GM18907 (cell line): ENCODE data around the gene S100A10.

Experiments
- ATAC-seq: cut with Tn5 transposase; IDR thresholded peaks from one replicate; pipeline ENCODE4 v1.9.1; 2021; ENCODE audit warnings: mild to moderate bottlenecking, moderate library complexity; ENCODE audit not compliant: unreplicated experiment

Gene S100A10

DNA sequence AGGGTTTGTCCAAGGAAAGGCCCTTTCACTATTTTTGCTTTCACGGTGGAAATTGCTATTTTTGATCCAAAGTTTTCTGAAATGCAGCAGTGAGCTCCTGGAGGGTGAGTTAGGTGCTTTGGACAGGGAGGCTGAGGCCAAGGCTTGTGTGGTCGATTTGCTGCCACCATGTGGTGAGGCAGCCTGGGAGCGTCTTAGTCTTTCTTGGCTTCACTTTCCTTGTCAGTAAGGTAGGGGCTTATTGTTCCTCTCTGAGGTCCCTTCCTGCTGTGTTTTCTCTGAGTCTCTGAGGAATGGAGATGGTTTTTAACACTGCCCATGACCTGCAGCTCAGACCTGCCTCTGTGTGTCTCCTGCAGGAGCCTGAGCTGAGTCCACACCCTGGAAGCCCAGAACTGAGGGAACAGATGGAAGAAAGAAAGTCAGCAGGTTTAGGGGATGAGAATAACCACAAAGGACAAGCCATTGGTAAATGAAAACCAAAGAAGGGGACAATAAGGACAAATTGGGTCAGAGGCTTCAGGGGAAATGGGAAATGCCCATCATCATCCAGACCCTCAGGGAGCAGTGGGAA is 20.1 kb upstream of the S100A10 start:
- ATAC-seq = no peak

DNA sequence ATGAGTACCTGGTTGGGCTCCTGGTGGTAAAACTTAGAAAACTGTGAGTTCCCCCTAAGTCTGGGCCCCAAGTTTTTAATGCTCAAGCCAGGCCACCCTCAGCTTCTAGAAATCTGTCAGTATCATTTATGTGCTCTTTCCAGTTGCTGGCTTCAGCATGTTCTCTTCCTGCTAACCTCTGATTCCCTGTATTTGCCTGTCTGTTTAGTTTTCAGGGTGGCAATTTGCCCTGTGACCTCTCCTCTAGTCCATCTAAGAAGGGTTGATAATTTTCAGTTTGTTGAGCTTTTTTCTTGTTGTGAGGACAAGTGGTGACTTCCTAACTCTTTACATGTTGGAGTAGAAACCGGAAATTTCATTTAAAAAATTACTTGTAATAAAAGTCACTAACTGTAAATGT is 16.0 kb upstream of the S100A10 start:
- ATAC-seq = no peak

DNA sequence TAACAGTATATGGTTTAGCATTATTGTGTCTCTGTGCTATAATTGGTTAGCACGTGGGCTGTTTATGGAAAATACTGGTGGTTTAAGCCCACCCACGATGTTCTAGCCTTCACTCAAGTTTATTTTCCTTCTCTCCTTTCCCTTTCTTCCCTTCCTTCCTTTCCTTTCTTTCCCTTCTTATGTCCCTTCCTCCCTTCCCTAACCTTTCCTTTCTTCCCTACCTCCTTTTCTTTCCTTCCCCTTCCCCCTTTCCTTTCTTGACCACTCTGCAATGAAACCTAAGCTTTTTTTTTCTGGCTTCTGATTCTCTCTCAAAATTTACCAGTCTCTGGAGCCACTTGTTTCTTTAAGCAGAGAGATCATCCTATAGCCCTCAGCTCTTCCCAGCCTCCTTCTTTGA is 13.4 kb upstream of the S100A10 start:
- ATAC-seq = no peak

DNA sequence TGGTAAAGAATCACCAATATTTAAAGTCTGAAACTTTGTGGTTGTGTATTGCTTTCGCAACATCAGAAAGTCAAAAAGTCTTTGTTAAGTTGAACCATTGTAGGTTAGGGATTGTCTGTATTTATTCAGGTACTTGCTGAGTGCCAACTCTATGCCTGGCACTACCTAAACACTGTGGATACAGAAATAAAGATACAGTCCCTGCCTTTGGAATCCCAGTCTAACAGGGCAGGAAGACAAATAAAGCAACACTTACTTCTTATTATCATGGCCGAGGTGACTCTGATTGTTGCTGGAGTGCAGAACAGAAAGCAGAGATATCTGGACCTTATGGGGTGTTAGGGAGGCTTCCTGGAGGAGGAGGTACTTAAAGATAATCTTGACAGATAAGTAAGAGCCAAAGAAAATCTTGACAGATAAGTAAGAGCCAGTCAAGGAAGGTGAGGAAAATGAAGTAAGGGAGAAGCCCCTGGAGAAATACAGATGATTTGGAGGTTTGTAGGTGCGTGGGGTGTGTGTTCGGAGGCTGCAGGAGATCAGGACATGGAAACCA is 11.8 kb upstream of the S100A10 start:
- ATAC-seq = no peak

DNA sequence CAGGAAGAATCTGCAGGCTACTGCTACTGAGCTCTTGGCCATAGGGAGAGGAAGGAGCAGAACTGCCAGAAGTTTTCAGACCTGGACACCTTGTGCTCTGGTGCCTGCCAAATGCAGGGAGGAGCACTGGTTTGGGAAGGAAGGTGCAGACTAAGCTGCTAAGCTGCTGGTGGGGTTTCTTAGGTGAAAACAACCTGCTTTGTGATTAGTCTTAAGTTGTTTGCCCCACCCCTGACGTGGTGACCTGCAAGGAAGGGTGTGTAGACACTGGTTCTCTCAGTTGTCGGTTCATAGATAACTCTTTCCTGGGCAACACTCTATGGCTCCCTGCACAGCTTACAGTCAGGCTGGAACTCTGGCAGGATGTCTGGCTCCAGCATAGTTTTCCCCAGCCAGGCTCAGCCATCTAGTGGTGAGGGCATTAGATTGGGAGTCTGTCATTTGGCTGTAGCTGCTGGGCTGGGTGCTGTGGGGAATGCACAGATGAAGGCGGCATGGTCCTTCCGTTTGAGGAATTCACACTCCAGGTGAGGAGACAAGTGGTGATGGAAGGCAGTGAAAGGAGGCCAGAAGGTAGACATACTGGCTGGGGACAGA is 10.3 kb upstream of the S100A10 start:
- ATAC-seq = no peak

DNA sequence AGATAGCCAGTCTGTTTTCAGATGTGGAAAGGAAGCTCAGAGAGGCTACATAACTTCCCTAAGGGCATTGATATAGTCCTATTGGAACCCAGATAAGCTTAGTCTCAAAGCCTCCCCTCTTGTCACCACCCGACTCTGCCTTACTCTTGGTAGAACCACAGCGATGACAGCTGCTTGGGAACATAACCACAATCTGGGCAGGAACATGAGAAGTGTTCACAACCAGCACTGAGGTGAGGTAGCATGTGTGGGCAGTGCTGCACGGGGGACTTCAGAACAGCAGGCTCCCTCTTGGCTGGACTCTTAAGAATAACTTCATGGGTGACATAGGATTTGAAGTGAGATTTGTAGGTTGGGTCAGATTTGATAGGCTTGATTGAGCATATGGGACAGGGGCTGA is 9.3 kb upstream of the S100A10 start:
- ATAC-seq = no peak

DNA sequence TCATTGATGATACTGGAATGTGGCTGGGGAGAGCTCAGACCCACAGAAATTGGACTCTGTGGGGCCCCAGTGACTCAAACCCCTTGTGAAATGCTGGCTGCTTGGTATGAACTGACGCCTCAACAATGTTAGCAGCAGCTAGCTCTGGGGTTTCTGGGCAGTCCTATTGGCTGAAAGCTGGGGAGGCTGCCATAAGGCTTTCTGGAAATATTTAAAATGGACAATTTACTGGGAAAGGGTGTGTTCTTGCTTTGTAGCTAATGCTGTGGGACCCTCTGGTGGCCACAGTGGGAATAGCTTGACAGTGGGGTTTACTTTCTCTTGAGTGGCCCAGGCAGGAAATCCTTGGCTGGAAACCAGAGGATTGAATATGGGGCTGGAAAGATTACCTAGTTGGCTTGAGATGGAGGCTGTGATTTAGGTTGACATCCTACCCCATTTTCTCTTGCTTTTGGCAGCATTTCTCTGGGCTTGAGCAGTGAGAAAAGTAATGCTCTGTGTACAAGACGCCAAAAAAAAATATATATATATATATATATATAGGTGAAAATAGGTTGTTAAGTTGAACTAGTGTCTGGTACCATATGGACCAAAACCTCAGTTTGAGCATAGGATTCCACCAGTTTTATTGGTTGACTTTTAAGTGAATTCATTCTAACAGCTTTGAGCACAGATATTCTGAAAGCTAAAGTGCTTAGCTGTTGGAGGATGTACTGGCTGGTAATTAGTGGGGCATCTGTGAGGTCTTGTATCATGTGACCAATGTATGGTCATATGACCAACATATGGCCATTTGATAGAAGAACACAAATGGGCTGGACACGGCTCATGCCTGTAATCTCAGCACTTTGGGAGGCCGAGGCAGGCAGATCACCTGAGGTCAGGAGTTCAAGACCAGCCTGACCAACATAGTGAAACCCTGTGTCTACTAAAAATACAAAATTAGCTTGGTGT is 8.2 kb upstream of the S100A10 start:
- ATAC-seq = peak; percentile 45

DNA sequence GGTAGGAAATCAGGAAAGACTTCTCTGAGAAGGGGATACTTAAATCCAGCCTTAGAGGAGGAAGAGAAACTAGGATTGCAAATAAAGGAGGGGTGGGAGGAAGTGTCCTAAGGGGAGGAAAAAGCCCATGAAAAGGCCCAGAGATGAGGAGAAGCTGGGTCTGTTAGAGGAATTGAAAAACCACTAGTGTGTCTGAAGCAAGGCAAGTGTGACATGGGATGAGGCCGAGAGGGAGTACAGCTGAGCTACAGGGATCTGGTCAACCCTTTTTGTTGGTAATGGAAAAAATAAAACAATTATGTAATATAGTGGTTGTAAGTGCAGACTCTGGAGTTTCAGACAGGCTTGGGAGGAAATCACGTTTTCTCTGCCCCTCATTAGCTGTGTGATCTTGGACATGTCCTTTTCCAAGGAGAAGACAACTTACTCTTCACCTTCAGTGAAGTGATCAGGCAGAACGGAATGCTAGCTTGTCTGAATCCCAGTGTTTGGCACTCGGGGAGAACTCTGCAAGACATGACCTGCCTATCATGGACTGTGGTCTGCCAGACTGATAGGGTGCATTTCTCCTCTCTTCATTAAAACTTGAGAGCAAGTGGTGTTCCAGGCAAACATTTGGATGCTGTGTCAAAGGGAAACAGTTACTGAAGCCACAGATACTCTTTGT is 7.4 kb upstream of the S100A10 start:
- no peak for ATAC-seq

DNA sequence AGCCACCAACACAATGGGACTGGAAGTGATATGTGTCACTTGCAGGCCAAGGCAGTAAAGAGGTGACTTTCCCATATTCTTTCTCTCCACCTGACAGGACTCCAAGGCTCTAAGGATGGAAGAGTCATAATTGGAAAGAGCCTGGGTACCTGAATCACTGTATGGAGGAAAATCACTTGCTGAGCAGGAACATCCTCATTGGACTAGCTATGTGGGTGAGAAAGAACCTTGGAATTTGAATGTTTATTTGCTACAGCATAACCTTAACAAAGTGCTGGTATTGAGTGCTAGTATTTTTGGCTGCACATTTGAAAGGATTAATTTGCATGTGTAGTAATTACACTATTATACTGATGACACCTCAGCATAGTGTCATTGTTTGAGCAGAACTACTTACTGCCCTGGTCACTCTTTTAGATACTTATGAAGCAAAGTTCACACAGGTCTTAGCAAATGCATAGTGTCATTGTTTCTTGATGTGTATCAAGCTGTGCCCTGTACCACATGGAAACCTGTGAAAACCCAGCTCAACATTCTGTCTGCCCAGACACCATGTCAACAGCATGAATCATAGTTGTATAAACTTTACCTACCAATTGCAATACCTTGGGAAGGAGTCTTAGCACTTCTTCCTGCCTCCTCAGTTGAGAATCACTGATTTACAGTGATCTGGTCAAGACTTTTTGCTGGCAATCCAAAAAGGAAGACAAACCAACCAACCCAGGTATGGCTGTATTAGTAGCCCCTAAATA is 5.1 kb upstream of the S100A10 start:
- ATAC-seq = no peak

DNA sequence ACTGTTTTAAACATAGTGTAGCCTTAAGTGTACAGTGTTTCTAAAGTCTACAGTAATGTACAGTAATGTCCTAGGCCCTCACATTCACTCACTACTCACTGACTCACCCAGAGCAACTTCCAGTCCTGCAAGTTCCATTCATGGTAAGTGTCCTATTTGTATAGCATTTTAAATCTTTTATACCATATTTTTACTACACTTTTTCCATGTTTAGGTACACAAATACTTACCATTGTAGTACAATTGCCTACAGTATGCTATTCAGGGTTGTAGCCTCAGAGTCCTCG is 3.6 kb upstream of the S100A10 start:
- no peak for ATAC-seq

DNA sequence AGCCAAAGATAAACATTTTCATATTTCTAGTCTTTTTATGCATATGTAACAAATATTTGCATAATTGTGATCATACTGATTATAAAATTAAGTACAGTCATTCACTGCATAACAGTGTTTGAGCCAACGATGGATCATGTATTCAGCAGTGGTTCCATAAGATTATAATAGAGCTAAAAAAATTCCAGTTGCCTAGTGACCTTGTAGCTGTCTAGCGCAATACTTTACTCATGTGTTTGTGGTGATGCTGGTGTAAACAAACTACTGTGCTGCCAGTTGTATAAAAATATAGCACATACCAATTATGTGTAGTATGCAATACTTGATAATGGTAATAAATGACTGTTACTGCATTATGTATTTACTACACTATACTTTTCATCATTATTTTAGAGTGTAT is 2.1 kb upstream of the S100A10 start:
- ATAC-seq = no peak

DNA sequence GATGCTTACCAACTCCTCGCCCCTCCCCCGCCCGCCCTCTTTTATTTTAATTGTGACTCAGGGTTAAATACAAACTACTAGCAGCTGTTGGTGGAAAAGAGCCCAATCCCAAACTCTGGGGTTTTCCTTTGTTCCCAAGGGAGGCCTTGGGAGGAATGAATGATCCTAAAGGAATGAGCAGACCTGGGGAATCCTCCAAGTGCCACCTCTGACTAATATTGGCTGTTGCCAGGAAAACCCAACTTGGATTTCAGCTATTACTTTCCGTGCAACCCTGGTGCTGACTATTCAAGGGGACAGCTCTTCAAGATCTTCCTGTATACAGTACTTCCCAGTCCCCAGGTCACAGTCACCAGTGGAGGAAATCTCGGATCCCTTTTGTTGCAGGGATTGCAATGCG is 1.3 kb upstream of the S100A10 start:
- no peak for ATAC-seq

DNA sequence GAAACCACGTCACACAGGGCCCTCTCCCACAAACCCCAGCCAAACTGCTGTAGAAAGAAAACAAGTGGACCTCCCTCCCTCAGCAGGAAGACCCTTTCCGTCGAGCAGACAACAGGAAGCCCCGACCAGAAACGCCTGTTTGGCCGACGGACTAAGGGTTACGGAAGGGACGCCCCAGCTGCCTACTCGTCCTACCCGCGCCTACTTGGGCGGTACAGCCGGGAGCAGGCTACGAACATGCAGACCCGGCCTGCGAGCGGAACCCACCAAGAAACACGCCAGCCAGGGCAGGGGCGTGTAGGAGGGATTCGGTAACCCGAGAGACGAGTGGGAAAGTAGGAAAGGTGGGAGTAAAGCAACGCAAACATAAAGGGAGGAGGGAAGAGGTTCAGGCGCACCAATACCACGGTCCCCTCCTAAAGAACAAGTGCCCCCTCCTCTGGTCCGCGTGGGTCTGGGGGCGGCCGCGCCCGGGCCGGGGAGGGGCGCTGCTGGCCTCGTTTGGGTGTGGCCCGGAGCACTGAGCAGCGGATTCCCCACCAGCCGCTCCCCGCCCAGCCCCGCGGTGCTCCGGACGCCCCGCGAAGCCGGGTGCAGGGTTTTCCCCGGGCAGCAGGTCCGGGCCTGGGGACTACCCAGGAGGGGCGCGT is 450 bp downstream of the S100A10 start:
- no peak for ATAC-seq

DNA sequence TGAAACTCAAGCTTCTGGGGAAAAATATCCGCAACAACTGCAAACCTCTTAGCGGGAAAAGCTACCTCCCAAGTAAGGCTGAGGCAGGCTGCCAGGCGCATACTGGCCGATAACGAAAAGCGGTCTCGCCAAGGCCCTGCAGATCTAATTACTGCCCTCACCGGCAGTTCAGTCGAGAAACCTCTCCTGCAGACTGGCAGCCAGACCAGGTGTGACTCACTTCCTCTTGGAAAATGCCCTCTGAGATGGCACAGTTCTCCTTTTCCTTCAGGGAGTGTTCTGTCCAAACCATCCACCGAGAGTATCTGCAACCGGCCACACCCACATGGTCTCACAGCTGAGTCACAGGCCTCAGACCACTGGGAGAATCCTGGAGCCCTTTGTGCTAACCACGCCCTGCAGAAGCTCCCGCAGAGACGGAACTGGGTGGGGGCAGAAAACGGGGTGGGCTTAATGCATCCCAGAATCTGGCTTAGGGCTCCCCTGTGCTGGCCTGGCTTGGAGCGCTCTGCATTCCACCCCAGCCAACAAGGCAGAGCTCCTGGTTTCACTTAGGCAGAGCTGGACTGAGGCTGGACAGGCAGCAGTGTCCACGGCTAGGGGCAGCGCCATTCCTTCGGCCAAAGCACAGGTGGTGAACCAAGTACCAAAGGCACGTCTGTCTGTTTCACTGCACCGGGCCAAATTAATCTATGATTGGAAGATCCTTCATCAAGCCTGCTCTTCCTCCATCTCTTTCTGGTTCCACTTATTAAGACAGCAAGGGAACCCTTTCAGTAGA is 1.2 kb downstream of the S100A10 start:
- ATAC-seq = no peak

DNA sequence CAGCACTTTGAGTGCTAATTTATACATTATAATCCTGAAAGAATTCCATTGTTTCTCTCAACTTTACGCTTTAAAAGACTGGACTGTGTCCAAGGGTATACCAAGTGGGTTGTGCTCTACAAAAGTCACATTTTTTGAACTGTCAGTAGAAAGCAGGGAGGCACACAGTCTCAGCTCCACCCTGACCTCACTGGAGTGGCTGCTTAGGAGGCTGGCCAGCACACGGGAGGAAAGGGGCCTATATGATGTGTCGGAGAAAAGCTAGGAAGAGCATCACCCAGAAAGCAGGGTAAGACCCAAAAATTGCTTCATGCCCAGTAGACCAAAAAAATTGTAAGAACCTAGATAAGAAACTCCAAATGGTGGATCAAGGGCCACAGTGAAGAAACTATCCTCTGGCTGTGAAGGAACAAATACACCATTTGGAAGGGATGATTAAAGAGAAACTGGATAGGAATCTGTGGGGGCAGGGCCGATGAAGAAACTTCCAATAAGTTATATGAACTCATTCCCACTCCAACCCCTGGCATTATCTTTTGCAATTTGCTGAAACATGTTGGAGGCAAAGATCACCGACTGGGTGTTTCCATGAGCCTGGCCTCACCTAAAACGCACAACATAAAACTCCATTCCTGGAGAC is 1.9 kb downstream of the S100A10 start:
- no peak for ATAC-seq

DNA sequence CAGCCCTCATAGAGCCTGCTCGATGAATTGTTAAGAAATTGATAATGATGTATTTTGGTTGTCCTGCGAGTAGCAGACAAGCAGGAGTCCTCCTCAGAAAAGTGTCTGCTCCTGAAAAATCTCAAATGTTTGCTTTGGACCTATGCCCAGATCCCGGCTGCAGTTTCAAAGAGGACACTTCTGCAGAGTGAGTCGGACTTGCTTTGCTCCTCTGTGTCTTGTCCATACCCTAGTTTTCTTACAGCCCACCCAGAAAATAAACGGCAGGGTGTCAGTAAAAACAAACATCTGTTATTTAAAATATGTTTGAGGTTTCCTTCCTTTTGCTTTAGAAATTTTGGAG is 2.8 kb downstream of the S100A10 start:
- ATAC-seq = no peak

DNA sequence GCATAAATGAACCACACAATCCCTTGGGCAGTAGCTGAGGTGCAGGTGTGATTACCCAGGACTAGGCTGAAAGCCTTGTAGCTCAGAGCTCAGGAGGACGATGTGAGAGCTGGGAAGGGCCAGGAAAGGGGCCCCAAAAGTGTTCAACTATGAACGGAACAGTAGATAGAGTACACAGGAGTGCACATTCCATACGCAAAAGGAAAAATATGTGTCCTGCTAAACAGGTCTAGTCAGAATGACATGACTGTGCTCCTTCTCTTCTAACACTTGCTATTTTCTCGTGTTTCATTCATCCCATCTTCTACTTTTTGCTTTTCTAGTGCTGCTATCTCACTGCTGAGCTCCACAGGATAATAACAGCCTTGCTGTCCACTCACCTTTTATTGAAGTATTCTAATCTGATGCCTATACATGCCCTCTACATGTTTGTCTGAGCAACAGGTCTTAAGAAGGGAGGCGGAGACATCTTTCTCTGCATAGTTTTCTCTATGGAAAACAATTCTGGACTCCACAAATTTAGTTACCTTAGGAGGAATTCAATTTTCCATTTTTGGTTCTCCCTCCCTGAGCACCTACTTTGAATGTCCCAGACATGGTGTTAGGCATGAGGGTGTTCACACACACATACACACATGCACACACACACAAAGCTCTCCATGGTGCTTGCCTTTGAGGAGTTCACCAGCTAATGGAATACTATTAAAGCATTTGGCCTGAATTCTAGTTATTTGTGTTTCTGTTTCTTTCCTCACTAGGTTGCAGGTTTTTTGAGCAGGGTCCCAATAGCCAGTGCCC is 3.4 kb downstream of the S100A10 start:
- ATAC-seq = no peak

DNA sequence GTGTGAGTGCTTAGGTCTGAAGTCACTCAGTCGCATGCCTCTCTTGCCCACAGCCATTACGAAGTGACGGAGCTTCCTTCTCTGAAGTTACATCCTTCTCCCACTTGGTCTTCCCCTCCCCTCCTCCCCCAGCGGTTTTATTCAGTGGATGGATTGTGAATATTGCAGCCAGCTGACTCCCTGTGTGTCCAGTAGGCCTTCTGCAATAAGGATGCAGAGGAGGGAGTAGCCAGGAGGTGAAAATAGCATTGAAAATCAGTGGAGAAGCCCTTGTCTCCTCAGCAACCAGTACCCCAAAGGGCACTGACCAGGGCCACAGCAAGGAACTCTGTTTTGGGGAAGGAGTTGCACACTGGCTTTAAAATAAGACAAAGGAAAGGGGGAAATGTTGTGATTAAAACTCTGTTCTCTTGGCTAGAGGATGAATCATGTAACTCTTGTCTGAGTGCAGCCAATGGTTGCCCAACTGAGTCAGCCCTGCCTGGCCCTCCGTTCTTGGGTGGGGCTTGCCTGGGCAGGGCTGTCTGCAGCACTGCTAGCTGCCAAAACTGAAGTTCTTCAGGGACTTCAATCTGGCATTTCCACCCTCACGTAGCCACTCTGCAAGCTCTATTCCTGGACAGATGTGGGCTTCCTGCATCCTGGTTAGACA is 4.3 kb downstream of the S100A10 start:
- no peak for ATAC-seq
